D721Med (cell line): ENCODE measurements around the gene SKAP1.
"Not testable (repeated sequence)": the region's sequence is repeated elsewhere in the genome, so short reads cannot be mapped to it uniquely, and the experiment has no call there.

Experiments used
- DNase-seq: peaks from one replicate; pipeline ENCODE4 v3.0.0; 2011; ENCODE audit warnings: low spot score; ENCODE audit not compliant: insufficient read length
- FAIRE-seq: peaks from 2 replicates; lab custom pipeline; 2011; peaks lifted over from hg19 to GRCh38; lab: Jason Lieb, UNC
- CTCF ChIP-seq: IDR thresholded peaks from 2 replicates; pipeline ENCODE4 v1.5.1; 2012; ENCODE audit warnings: mild to moderate bottlenecking, control low read depth; ENCODE audit not compliant: insufficient read depth; ENCODE audit errors: missing control alignments

Gene SKAP1

GRCh38 chr17:48459070-48459844, 29.2 kb upstream of the SKAP1 start:
- DNase-seq (no peak), FAIRE-seq (no peak)
- no peak for TF ChIP-seq CTCF

GRCh38 chr17:48457080-48457836, 27.2 kb upstream of the SKAP1 start:
- peak; percentile 93 for TF ChIP-seq CTCF
- FAIRE-seq (no peak), DNase-seq (no peak)

GRCh38 chr17:48456589-48456988, 26.6 kb upstream of the SKAP1 start:
- FAIRE-seq: no peak
- no peak for DNase-seq

GRCh38 chr17:48455791-48456190, 25.8 kb upstream of the SKAP1 start:
- DNase-seq (no peak), FAIRE-seq (no peak)
- no peak for TF ChIP-seq CTCF

More at GRCh38 chr17:48456589-48456988, 26.6 kb upstream of the SKAP1 start:
- no peak for TF ChIP-seq CTCF

- FAIRE-seq: no peak
- DNase-seq: no peak
- TF ChIP-seq CTCF: no peak
Observed at GRCh38 chr17:48453447-48453846, 23.4 kb upstream of the SKAP1 start.

- FAIRE-seq (no peak), DNase-seq (no peak)
- no peak for TF ChIP-seq CTCF
Observed at GRCh38 chr17:48451489-48451888, 21.5 kb upstream of the SKAP1 start.

- not testable (repeated sequence) for FAIRE-seq, DNase-seq
Observed at GRCh38 chr17:48449335-48449734, 19.3 kb upstream of the SKAP1 start.
